Kidney epithelial cell (primary cell): ENCODE results near the gene GADL1. TPM values are rescaled to one million over a fixed set of nuclear protein-coding genes. Genes with fewer than 3 reads are reported as not detected.

Experiments used
- DNase-seq: peaks from one replicate; pipeline ENCODE4 v3.0.0-alpha.2; 2010; ENCODE audit warnings: low read depth
- H3K27me3 ChIP-seq: 2 replicates; pipeline ENCODE4 v1.6.0; 2011; ENCODE audit warnings: low read length; ENCODE audit not compliant: control insufficient read depth, insufficient read depth
- H3K36me3 ChIP-seq: 2 replicates; pipeline ENCODE4 v1.5.1; 2011; ENCODE audit warnings: low read length; ENCODE audit not compliant: control insufficient read depth, insufficient read depth
- H3K4me3 ChIP-seq: 2 replicates; pipeline ENCODE4 v1.5.1; 2011; ENCODE audit warnings: low read depth, mild to moderate bottlenecking, control low read depth, low read length
- total RNA-seq: library from RNA; depleted of rRNA; stranded (reverse); fragments of >200 nt; gene quantifications from 2 replicates; pipeline ENCODE4 v1.2.3, GENCODE V29; 2015
- TF ChIP-seq, protein P1 (sequence below): IDR thresholded peaks from 2 replicates; pipeline ENCODE4 v1.5.1; 2011; ENCODE audit warnings: mild to moderate bottlenecking, moderate library complexity, low read length, control low read depth, inconsistent platforms; ENCODE audit not compliant: insufficient read depth, poor library complexity, severe bottlenecking

GADL1 gene
- total RNA-seq, 1 donor from 2014 or later = not detected

DNA sequence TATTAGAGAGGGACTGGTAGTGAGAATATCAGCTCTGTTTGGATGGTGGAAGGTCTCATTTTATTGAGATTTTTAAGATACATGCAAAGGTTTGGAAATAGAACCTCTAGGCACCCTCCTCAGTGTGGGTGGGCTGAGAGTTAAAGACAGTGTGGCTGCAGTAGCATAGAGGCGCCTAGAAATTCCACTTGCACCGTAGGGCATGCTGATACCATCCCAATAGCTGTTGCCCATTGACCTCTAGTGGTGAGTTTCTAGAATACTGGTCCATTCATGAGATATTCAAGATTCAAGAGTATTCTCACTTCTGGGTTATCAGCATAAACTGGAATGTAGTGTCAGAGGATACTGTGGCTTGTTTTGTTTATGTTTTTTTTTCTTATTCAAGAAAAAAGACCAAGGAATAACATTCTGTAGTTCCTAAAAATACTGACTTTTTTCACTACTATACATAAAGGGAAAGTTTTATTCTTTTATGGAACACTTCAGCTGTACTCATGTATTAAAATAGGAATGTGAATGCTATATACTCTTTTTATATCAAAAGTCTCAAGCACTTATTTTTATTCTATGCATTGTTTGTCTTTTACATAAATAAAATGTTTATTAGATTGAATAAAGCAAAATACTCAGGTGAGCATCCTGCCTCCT lies 200.9 kb downstream of the GADL1 start:
- peak; percentile 21 for DNase-seq
- peaks cover 3% of the 10 kb centered on the region for H3K36me3 ChIP-seq
- H3K4me3 ChIP-seq = no peak overlapping the region
- H3K27me3 ChIP-seq = no peaks in the 10 kb centered on the region
- TF ChIP-seq, protein P1, sequence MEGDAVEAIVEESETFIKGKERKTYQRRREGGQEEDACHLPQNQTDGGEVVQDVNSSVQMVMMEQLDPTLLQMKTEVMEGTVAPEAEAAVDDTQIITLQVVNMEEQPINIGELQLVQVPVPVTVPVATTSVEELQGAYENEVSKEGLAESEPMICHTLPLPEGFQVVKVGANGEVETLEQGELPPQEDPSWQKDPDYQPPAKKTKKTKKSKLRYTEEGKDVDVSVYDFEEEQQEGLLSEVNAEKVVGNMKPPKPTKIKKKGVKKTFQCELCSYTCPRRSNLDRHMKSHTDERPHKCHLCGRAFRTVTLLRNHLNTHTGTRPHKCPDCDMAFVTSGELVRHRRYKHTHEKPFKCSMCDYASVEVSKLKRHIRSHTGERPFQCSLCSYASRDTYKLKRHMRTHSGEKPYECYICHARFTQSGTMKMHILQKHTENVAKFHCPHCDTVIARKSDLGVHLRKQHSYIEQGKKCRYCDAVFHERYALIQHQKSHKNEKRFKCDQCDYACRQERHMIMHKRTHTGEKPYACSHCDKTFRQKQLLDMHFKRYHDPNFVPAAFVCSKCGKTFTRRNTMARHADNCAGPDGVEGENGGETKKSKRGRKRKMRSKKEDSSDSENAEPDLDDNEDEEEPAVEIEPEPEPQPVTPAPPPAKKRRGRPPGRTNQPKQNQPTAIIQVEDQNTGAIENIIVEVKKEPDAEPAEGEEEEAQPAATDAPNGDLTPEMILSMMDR = peak; percentile 77

GRCh38 chr3:30692498-30693130 lies 201.8 kb downstream of the GADL1 start:
- TF ChIP-seq, protein P1 = no peak
- no peaks in the 10 kb centered on the region for H3K27me3 ChIP-seq
- H3K4me3 ChIP-seq = no peak overlapping the region
- DNase-seq = no peak
- peaks cover 3% of the 10 kb centered on the region for H3K36me3 ChIP-seq

DNA sequence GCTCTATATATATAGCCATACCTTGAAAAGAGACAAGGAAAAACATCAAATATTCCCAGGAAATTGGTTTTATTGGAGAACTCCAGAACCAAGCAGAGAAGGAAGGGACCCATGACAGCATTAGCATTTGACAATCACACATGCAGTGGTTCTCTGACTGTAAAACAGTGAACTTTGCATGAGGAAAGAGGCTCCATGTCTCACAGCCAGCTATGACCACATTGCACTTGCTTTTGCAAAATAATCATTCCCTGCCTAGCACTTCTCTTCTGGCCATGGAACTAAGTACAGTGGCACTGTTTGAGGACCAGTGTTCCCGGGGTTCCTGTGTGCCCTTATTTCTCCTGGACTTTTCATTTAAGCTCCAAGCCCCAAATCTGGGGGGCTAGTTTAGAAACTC lies 202.5 kb downstream of the GADL1 start:
- TF ChIP-seq, protein P1 = no peak
- Histone ChIP-seq H3K27me3 (no peaks in the 10 kb centered on the region), H3K4me3 (no peak overlapping the region), H3K36me3 (peaks cover 3% of the 10 kb centered on the region)
- DNase-seq = no peak

- H3K27me3 ChIP-seq = no peaks in the 10 kb centered on the region
- H3K36me3 ChIP-seq = peaks cover 3% of the 10 kb centered on the region
- no peak for DNase-seq
- TF ChIP-seq, protein P1 = no peak
- no peak overlapping the region for H3K4me3 ChIP-seq
Observed at GRCh38 chr3:30691249-30691880, 203.1 kb downstream of the GADL1 start.

GRCh38 chr3:30690199-30690598 lies 204.3 kb downstream of the GADL1 start:
- Histone ChIP-seq H3K36me3 (peaks cover 3% of the 10 kb centered on the region), H3K27me3 (no peaks in the 10 kb centered on the region), H3K4me3 (no peak overlapping the region)
- TF ChIP-seq, protein P1 = no peak
- no peak for DNase-seq
